Fibroblast of gingiva (primary cell): Measurements from ENCODE around the gene SPPL3.
"Not testable (repeated sequence)": the region's sequence is repeated elsewhere in the genome, so short reads cannot be mapped to it uniquely, and the experiment has no call there.

Source experiments
- DNase-seq: peaks from one replicate; pipeline ENCODE4 v3.0.0-alpha.2; 2011; ENCODE audit warnings: low read depth

The SPPL3 gene

DNA sequence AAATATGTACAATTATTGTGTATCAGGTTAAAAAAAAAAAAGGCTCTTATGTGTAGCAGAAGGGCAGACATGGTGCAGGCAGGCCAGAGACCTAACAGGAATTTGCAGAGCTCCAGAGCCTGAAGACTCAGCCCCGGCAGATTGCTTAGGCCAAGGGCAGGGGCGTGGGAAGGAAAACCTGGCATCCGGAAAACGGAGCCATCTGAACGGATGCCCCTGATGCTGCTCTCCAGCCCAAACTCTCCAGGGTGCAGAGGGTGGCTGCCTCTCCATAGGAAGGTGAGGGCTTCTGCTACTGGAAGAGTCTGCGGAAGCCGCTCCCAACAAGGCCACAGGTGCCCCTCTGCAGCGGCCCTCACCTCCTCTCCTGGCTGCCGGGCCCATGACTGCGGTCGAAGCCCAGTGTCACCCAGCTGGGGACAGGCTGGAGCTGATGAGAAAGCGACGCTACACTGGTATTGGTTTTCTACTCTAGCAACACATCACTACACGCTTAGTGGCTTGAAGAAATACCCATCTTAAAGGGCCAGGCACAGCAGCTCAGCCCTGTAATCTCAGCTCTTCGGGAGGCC lies 159.2 kb downstream of the SPPL3 start:
- no peak for DNase-seq

DNA sequence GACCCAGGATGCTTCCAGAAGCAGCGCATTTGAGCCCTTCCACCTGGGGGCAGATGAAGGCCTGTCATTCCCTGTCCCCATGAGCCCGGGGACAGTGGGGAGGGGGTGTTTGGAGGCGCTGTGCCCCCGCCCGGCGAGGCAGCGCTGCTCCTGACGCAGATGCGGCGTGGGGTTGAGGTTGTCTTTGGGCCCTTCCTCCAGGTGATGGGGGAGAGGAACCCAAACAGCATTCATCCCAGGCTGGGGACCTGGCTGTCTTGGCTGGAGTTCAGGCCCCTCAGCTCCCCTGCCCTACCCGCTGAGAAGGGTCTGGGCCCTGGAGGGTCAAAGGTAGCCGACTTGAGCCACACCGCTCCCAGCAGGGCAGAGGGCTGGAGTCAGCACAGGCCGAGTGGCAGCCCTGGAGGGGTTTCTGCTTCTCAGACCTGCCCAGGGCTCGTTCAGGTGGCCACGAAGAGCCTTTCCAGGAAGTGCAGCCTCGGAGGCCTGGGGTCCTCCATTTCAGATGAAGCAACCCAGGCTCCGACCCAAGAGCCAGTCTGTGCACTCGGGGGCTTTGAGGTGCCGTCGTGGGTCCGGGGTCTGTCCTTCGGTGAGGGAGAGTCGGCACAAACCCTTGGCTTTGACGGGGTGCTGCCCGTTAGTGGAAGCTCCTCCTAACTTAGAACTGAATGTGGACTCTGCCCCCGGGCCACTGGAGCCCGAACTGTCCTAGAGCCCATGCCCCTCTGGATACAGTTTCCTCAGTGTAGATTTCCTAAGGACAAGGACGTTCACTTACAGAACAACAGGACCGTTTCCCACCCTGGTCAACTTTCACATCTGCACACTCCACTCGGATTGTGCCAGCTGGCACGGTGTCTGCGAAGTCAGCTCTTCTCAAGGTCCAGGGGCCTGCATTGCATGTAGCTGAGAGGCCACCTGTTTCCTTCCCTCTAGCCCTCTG lies 162.4 kb downstream of the SPPL3 start:
- no peak for DNase-seq

- no peak for DNase-seq
Measured at GRCh38 chr12:120740871-120741270, 163.3 kb downstream of the SPPL3 start.

GRCh38 chr12:120739821-120740613 lies 164.1 kb downstream of the SPPL3 start:
- DNase-seq: no peak

GRCh38 chr12:120739031-120739762 lies 165.0 kb downstream of the SPPL3 start:
- no peak for DNase-seq

GRCh38 chr12:120738252-120739030 lies 165.7 kb downstream of the SPPL3 start:
- DNase-seq: no peak

- no peak for DNase-seq
Measured at GRCh38 chr12:120737557-120738251, 166.5 kb downstream of the SPPL3 start.

DNA sequence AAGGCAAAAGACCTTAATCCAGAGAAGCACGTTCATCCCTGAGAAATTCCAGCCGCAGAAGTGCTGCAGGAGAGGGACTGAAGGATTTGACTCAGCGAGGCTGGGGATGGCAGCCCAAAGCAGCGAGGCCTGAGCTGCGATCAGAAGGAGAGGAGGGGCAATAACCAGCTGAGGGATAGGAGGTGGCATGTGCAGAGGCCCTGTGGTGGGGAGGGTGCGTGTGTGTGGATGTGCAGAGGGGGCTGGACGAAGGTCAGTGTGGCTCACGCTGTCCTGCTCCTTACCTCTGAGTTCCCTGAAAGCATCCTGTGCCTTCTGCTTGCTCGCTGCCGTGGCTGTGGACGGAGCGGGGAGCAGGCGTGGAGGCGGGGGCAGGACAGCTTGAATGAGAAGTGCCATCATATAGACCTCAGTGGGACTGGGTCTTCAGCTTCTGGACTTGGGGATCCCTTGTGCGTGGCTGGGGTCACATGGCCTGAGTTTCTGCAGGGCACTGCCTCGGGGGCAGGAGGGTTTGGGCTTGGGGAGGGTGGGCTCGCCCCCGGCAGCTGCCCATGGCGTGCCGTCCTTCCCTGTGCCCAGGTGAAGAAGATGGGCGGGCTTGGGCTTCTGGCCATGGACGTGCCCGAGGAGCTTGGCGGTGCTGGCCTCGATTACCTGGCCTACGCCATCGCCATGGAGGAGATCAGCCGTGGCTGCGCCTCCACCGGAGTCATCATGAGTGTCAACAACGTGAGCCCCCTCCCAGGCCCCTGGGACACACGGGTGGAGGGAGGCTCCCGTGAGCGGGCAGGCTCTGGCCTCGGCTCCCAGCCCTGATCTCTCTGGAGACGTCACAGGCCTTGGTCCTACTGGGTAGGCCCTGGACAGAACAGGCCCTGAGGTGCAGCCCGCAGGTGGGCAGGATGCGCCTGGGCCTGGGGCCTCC lies 167.5 kb downstream of the SPPL3 start:
- no peak for DNase-seq

- no peak for DNase-seq
Measured at GRCh38 chr12:120735181-120735580, 169.0 kb downstream of the SPPL3 start.

- DNase-seq: no peak
Measured at GRCh38 chr12:120734210-120734609, 169.9 kb downstream of the SPPL3 start.

DNA sequence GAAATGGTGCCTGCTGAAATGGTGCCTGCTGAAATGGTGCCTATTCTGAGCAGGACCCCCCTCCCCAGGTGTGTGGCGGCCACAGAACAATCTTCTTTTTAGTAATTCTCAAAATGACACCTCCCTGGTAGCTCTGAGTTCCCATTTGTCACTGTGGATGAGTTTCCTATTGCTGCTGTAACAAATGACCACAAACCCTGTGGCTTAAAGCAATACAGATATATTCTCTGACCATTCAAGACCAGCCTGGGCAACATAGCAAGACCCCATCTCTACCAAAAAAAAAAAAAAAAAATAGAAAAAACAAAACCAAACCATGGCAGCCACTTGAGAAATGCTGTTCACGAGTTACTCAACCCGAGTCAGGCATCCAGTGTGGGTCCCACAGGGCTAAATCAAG lies 170.6 kb downstream of the SPPL3 start:
- DNase-seq: no peak

GRCh38 chr12:120732198-120732597 lies 172.0 kb downstream of the SPPL3 start:
- DNase-seq: not testable (repeated sequence)

DNA sequence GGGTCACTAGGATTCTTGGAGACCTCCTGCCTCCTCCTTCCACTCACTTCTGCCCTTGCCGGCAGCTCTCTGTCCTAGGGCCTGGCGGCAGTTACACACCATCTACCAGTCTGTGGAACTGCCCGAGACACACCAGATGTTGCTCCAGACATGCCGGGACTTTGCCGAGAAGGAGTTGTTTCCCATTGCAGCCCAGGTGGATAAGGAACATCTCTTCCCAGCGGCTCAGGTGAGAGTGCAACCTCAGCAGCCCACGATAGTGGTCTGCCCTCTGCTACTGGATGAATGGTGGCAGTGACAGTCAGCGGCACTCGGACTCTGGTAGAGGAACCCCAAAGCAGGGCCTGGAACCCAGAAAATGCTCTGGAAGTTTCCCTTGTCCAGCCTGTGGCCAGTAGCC lies 177.2 kb downstream of the SPPL3 start:
- no peak for DNase-seq

DNA sequence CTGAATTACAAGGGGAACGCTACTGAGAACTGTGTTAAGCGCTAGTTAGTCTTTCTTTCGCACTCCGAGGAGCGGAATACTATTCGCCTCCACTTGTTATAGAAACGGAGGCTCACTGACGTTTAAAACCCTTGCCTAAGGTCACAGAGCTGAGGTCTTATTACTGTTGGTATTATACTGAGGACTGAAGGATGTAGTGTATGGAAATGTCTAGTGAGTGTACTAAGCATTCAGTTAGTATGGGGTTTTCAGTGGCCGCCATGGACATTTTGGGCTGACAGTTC lies 177.7 kb downstream of the SPPL3 start:
- no peak for DNase-seq

DNA sequence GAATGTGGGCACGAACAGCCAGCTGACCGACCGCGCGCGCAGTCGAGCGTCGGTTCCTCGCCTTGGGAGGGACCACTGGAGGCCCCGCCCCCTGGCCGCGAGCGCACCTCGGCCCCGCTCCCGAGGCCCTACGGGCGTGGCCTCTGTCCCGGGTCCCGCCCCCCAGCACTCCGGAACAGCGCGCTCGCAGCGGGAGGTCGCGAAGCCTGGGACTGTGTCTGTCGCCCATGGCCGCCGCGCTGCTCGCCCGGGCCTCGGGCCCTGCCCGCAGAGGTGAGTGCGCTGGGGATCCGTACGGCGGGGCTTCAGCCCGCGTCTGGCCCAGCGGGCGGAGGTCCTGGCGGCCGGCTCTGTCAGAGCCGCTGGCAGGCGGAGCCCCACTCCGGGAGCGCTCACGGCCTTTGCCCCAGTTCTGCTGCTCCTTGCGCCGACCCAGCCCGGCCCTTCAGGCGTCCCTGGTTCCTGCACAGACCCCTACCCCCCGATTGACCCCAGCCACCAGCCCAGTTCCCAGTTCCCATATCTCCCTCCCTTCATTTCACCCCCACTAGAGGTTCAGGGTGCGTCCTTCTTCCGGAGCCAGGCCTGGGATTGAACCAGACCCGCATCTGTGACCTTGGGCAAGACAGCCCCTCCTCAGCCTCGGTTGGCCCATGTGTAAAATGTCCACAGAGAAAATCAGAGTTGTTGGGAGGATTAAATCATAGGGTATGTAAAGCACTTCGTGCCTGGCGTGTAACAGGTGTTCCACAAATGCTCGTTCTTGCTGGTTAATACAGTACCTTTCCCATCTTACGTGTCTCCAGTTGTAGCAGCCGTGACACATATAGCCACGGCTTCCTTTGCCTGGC lies 178.3 kb downstream of the SPPL3 start, which contains the start of gene ACADS:
TSS of gene ACADS (plus strand) at position 168 of the 851 bp plus-strand sequence. CDS start at position 228, 60 bp downstream.
- peak; percentile 84 for DNase-seq

DNA sequence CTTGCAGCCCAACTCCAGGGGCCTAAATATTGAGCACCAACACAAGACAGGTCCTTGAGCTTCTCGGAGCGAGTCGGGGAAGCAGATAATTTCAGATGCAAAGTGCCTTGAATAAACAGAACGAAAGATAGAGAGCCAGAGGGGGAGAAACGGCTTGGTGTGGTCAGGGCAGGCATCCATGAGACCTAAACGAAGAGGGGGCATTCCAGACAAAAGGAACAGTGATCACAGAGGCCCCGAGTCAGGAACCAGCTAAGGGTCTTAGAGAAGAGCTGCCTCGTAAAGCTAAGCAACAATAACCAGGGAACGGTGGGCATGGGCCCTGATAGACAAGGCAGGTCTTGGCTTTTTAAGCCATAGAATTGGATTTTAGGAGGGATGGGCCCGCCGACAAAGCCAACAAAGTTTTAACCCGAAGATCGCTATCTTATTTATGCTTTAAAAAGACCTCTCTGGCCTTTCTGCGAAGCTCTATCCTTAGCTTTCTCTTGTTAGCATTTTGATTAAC lies 179.0 kb downstream of the SPPL3 start:
- DNase-seq: no peak

DNA sequence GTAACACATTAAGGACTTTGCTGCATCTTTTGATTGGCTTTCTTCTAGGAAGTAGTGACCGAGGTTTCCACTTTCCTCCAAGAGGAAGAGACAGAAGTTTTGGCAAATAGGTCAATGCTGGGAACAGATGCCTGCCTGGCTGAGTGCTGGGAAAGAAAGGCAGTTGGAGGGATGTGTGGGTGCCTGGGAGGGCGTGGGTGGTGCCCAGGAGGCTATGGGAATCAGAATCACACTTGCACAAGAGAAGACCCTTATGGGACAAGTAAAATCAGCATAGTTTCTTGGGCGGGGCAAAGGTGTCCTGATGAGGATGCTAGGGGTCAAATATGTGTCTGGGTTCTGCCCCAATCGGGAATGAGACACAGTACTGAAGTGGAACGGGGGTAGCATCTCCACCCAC lies 179.4 kb downstream of the SPPL3 start:
- DNase-seq: no peak

DNA sequence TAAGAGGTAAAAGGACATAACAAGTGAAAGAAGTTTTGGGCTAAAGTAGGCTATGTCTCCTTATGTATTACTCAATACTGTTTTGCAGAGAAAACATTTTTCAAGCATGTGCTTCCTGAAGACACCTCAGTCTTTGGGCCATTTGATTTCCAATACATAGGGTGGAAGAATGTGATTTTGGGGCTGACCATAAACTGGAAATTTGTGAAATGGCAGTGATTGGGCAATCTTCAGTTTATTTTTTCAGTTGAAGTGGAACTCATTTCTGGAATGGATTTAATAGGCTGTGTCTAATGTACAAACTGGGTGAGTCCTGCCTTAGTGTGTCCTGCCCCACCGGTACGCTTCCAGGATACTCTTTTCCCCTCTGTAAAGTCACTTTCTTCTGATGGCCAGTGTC lies 181.4 kb downstream of the SPPL3 start:
- peak; percentile 86 for DNase-seq
